ENCODE results near the gene NUMB. TPM values are rescaled to one million over a fixed set of nuclear protein-coding genes. Genes with fewer than 3 reads are reported as not detected.

NUMB gene
- total and polyA plus RNA-seq, 2 of the 13 experiments (the other 11 are each of a cell fraction or from before 2014, with no cell fraction given): 20.3 to 71.1 TPM

GRCh38 chr14:73339206-73339605 is 119.1 kb downstream of the NUMB start:
- H3K4me3 ChIP-seq (replicated peaks in 1 of 3; ENCODE audit: insufficient read depth in 1 of 3, low read depth in 2 of 3, low read length in 3 of 3): no peak overlapping the region
- intact Hi-C loops (cut with micrococcal nuclease; ENCODE audit: unreplicated experiment): no loop called here
- BruUV-seq (replicated peaks): no TSS peak
- POLR2A ChIA-PET: no interaction called here
- peaks cover 0 to 2% of the 10 kb centered on the region in 2 experiments; a peak in 2 of 5 replicates for H3K36me3 ChIP-seq (replicated peaks in 1 of 2; ENCODE audit: control insufficient read depth in 1 of 2, insufficient read depth in 2 of 2, low read length in 2 of 2)
- no peak overlapping the region for H2AFZ ChIP-seq (ENCODE audit: low read length)
- H3K9me3 ChIP-seq (ENCODE audit: low read length): no peaks in the 10 kb centered on the region
- H4K20me1 ChIP-seq (ENCODE audit: insufficient read depth, low read length): no peaks in the 10 kb centered on the region
- no peak overlapping the region for H3K27ac ChIP-seq (ENCODE audit: extremely low read length, insufficient read depth, low read length)
- H3K9ac ChIP-seq (ENCODE audit: insufficient read depth, low read depth, low read length): no peak overlapping the region
- no peaks in the 10 kb centered on the region for H3K79me2 ChIP-seq (ENCODE audit: insufficient read depth, low read length)
- no peak overlapping the region for H3K4me2 ChIP-seq (ENCODE audit: low read depth, low read length)
- ATAC-seq (no peak), FAIRE-seq (no peak), DNase-seq (ENCODE audit: low spot score) (no peak)
- CTCF ChIA-PET (ENCODE audit: low intra/inter-chr PET ratio, low total read pairs): no interaction called here
- in situ Hi-C loops (cut with HindIII; ENCODE audit: extremely low pct_ligation_motif_present, low pct_unique_long_range_greater_than_20kb): no loop called here
- H3K4me1 ChIP-seq (ENCODE audit: insufficient read depth, low read length): no peaks in the 10 kb centered on the region
- no peaks in the 10 kb centered on the region for H3K27me3 ChIP-seq (ENCODE audit: control insufficient read depth in 1 of 2, insufficient read depth in 2 of 2, low read length in 2 of 2)
- TF ChIP-seq, protein P1, sequence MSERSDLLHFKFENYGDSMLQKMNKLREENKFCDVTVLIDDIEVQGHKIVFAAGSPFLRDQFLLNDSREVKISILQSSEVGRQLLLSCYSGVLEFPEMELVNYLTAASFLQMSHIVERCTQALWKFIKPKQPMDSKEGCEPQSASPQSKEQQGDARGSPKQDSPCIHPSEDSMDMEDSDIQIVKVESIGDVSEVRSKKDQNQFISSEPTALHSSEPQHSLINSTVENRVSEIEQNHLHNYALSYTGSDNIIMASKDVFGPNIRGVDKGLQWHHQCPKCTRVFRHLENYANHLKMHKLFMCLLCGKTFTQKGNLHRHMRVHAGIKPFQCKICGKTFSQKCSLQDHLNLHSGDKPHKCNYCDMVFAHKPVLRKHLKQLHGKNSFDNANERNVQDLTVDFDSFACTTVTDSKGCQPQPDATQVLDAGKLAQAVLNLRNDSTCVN (CRISPR knock-in tag; IDR thresholded peaks at IDR 0.05; ENCODE audit: borderline replicate concordance): no peak
- TF ChIP-seq HOXA9 (CRISPR knock-in tag; IDR thresholded peaks at IDR 0.05; ENCODE audit: borderline replicate concordance): no peak
- no peak for TF ChIP-seq ZKSCAN8 (CRISPR knock-in tag; IDR thresholded peaks at IDR 0.05; ENCODE audit: borderline replicate concordance)
- TF ChIP-seq ATF7-NPFF (CRISPR knock-in tag; IDR thresholded peaks at IDR 0.05; ENCODE audit: low read depth): no peak
- no peak for TF ChIP-seq NFIC (IDR thresholded peaks at IDR 0.05; ENCODE audit: low read length)
- TF ChIP-seq ZFP62 (CRISPR knock-in tag; IDR thresholded peaks at IDR 0.05): no peak
- no peak for TF ChIP-seq MIER2 (CRISPR knock-in tag; IDR thresholded peaks at IDR 0.05)
- no peak for TF ChIP-seq GTF3A (CRISPR knock-in tag; conservative IDR thresholded peaks at IDR 0.05)
- TF ChIP-seq, protein P2, sequence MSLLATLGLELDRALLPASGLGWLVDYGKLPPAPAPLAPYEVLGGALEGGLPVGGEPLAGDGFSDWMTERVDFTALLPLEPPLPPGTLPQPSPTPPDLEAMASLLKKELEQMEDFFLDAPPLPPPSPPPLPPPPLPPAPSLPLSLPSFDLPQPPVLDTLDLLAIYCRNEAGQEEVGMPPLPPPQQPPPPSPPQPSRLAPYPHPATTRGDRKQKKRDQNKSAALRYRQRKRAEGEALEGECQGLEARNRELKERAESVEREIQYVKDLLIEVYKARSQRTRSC (CRISPR knock-in tag; IDR thresholded peaks at IDR 0.05; ENCODE audit: low read depth): no peak
- TF ChIP-seq, protein P3, sequence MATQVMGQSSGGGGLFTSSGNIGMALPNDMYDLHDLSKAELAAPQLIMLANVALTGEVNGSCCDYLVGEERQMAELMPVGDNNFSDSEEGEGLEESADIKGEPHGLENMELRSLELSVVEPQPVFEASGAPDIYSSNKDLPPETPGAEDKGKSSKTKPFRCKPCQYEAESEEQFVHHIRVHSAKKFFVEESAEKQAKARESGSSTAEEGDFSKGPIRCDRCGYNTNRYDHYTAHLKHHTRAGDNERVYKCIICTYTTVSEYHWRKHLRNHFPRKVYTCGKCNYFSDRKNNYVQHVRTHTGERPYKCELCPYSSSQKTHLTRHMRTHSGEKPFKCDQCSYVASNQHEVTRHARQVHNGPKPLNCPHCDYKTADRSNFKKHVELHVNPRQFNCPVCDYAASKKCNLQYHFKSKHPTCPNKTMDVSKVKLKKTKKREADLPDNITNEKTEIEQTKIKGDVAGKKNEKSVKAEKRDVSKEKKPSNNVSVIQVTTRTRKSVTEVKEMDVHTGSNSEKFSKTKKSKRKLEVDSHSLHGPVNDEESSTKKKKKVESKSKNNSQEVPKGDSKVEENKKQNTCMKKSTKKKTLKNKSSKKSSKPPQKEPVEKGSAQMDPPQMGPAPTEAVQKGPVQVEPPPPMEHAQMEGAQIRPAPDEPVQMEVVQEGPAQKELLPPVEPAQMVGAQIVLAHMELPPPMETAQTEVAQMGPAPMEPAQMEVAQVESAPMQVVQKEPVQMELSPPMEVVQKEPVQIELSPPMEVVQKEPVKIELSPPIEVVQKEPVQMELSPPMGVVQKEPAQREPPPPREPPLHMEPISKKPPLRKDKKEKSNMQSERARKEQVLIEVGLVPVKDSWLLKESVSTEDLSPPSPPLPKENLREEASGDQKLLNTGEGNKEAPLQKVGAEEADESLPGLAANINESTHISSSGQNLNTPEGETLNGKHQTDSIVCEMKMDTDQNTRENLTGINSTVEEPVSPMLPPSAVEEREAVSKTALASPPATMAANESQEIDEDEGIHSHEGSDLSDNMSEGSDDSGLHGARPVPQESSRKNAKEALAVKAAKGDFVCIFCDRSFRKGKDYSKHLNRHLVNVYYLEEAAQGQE (IDR thresholded peaks at IDR 0.05; ENCODE audit: borderline replicate concordance in 1 of 2, low read depth in 1 of 2, low read length in 2 of 2): no peak
- no peak for TF ChIP-seq MNT (IDR thresholded peaks at IDR 0.05)
- TF ChIP-seq, protein P4, sequence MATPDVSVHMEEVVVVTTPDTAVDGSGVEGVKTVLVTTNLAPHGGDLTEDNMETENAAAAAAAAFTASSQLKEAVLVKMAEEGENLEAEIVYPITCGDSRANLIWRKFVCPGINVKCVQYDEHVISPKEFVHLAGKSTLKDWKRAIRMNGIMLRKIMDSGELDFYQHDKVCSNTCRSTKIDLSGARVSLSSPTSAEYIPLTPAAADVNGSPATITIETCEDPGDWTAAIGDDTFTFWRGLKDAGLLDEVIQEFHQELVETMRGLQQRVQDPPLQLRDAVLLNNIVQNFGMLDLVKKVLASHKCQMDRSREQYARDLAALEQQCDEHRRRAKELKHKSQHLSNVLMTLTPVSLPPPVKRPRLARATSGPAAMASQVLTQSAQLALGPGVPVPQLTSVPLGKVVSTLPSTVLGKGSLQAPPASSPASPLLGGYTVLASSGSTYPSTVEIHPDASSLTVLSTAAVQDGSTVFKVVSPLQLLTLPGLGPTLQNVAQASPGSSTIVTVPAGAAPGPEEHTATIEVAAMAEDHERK (CRISPR knock-in tag; IDR thresholded peaks at IDR 0.05; ENCODE audit: low read depth): no peak
- no peak for TF ChIP-seq ZNF503 (CRISPR knock-in tag; IDR thresholded peaks at IDR 0.05)
